GM23248 (cell line): ENCODE data around the gene ZNF365.

Experiments used
- EZH2 ChIP-seq: fragments of 200-600 bp; sonication (generic); IDR thresholded peaks from 2 replicates; pipeline ENCODE4 v1.6.1; 2018; ENCODE audit warnings: antibody characterized with exemption, mild to moderate bottlenecking; ENCODE audit not compliant: insufficient read depth, poor library complexity, severe bottlenecking
- EZH2phosphoT487 ChIP-seq: fragments of 200-600 bp; sonication (generic); IDR thresholded peaks from 2 replicates; pipeline ENCODE4 v1.6.1; 2018; ENCODE audit warnings: antibody characterized with exemption, moderate library complexity, mild to moderate bottlenecking, low read depth; ENCODE audit not compliant: insufficient read depth

DNA sequence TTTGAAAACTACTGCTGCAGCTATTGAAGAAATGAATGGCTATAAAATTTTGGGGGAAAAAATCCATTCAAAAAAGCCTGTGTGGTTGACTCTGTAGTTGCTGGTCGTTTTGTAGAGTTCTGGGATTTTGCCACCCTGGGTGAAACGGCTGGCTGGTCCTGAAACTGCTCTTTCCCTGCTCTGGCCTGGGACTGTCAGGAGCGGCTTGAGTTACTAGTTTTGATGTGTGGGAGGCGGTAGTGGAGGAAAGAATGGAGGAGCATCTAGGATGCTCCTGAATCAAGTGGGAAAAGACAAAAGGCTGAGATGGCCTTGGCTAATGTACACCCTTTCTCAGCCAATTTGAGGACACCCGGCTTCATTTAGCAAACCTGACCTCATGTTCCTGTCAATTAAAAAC lies 72.5 kb downstream of the ZNF365 start:
- TF ChIP-seq EZH2phosphoT487 (no peak), EZH2 (no peak)
